Caco-2 (cell line): ENCODE data around the gene LDLRAD1. TPM values are rescaled to one million over a fixed set of nuclear protein-coding genes. Genes with fewer than 3 reads are reported as not detected.
A peak's percentile ranks its signal among the peaks of the same experiment; 100 is the strongest.

Source experiments
- BruUV-seq: library from RNA; stranded (reverse); fragments of 400-500 nt; replicated peaks from 2 replicates; lab custom pipeline; 2021; lab: Mats Ljungman, UMichigan
- CTCF ChIA-PET: fragments of 300-600 bp; sonication (Branson Sonifier 250); formaldehyde crosslinking; loops from one replicate; lab custom pipeline; 2022; ENCODE audit warnings: antibody characterized with exemption; lab: Charles Lee
- POLR2A ChIA-PET: fragments of 300-600 bp; sonication (Branson Sonifier 250); formaldehyde crosslinking; loops from one replicate; lab custom pipeline; 2022; ENCODE audit warnings: antibody characterized with exemption; lab: Charles Lee
- DNase-seq, 2 experiments: peaks; one replicate each; pipeline versions ENCODE4 v3.0.0 to v3.0.0-alpha.2; 2020 to 2022
- H3K27me3 ChIP-seq: replicated peaks from 2 replicates; pipeline ENCODE4 v1.6.0; 2011; ENCODE audit warnings: low read length; ENCODE audit not compliant: control insufficient read depth, insufficient read depth
- H3K36me3 ChIP-seq: 2 replicates; pipeline ENCODE4 v1.5.1; 2011; ENCODE audit warnings: low read length; ENCODE audit not compliant: control insufficient read depth, insufficient read depth
- H3K4me1 ChIP-seq: fragments of 250-450 bp; sonication (Bioruptor Pico); 2 replicates; pipeline ENCODE4 v1.5.1; 2020; ENCODE audit warnings: mild to moderate bottlenecking
- H3K4me3 ChIP-seq: 2 replicates; pipeline ENCODE4 v1.5.1; 2011; ENCODE audit warnings: low read depth, mild to moderate bottlenecking, control low read depth, low read length
- H3K9me3 ChIP-seq: fragments of 250-450 bp; sonication (Bioruptor Pico); 2 replicates; pipeline ENCODE4 v1.5.1; 2020; ENCODE audit warnings: mild to moderate bottlenecking, moderate library complexity
- H3K27ac Mint-ChIP-seq: one replicate; pipeline ENCODE4 v1.8.0; 2022; ENCODE audit warnings: mixed read lengths; ENCODE audit not compliant: unreplicated experiment
- H3K27me3 Mint-ChIP-seq: one replicate; pipeline ENCODE4 v1.8.0; 2022; ENCODE audit warnings: mixed read lengths; ENCODE audit not compliant: insufficient read depth, unreplicated experiment
- H3K36me3 Mint-ChIP-seq: one replicate; pipeline ENCODE4 v1.8.0; 2022; ENCODE audit warnings: mild to moderate bottlenecking, mixed read lengths; ENCODE audit not compliant: insufficient read depth, unreplicated experiment
- H3K4me1 Mint-ChIP-seq: one replicate; pipeline ENCODE4 v1.8.0; 2022; ENCODE audit warnings: low read depth, mixed read lengths; ENCODE audit not compliant: unreplicated experiment
- H3K4me3 Mint-ChIP-seq: one replicate; pipeline ENCODE4 v1.8.0; 2022; ENCODE audit warnings: mild to moderate bottlenecking, moderate library complexity, mixed read lengths; ENCODE audit not compliant: unreplicated experiment
- H3K9me3 Mint-ChIP-seq: one replicate; pipeline ENCODE4 v1.8.0; 2022; ENCODE audit warnings: mixed read lengths; ENCODE audit not compliant: unreplicated experiment
- CTCF ChIP-seq, 2 experiments: fragments of 200-600 bp in 1 of 2; IDR thresholded peaks; 1 replicate in 1 of 2; 2 replicates in 1 of 2; pipeline versions ENCODE4 v1.5.1 to v1.8.0; 2011 to 2022; ENCODE audit warnings: antibody characterized with exemption in 1 of 2, control low read depth in 1 of 2, inconsistent platforms in 1 of 2, low read depth in 1 of 2, low read length in 1 of 2, mild to moderate bottlenecking in 1 of 2, moderate library complexity in 1 of 2; ENCODE audit not compliant: insufficient read depth in 1 of 2, severe bottlenecking in 1 of 2, unreplicated experiment in 1 of 2
- intact Hi-C: fragments of 100-400 bp; cut with micrococcal nuclease; formaldehyde crosslinking; loops from one replicate; pipeline ENCODE4 v1.10.0; 2022; ENCODE audit not compliant: unreplicated experiment
- total RNA-seq: library from RNA; stranded (reverse); gene quantifications from 2 replicates; pipeline ENCODE4 v1.2.3, GENCODE V29; 2022

LDLRAD1 gene
- total RNA-seq, 1 experiment from 2014 or later, result not detected

GRCh38 chr1:54053745-54054437 is 35.9 kb upstream of the LDLRAD1 start:
- peaks cover 6% of the 10 kb centered on the region for H3K36me3 Mint-ChIP-seq
- ChIA-PET CTCF (no interaction called here), POLR2A (no interaction called here)
- H3K9me3 Mint-ChIP-seq, result no peaks in the 10 kb centered on the region
- H3K27me3 ChIP-seq, result no peaks in the 10 kb centered on the region
- H3K27ac Mint-ChIP-seq, result no peak overlapping the region
- DNase-seq, result peak in 1 of 2 experiments; percentile 15
- intact Hi-C loops, result loop anchor here (1.0 to 2.0 kb wide), 2 partner anchors 25 to 216 kb away; partner anchors contain the start of gene NDC1
- no peaks in the 10 kb centered on the region for H3K4me1 ChIP-seq
- no peaks in the 10 kb centered on the region for H3K9me3 ChIP-seq
- no peak overlapping the region for H3K4me3 Mint-ChIP-seq
- TF ChIP-seq CTCF (IDR thresholded peaks at IDR 0.05; ENCODE audit: insufficient read depth in 1 of 2, low read depth in 1 of 2, low read length in 1 of 2, severe bottlenecking in 1 of 2, unreplicated experiment in 1 of 2), result no peak
- H3K27me3 Mint-ChIP-seq, result no peaks in the 10 kb centered on the region
- BruUV-seq, result no TSS peak
- H3K4me3 ChIP-seq, result peak overlapping the region; percentile 56
- H3K4me1 Mint-ChIP-seq, result no peaks in the 10 kb centered on the region
- no peaks in the 10 kb centered on the region for H3K36me3 ChIP-seq

- Mint-ChIP-seq H3K27ac (no peak within 1 kb of the TSS), H3K36me3 (peaks cover 6% of the 10 kb centered on the region), H3K4me3 (no peak within 1 kb of the TSS), H3K4me1 (no peaks in the 10 kb centered on the region), H3K27me3 (no peaks in the 10 kb centered on the region), H3K9me3 (no peaks in the 10 kb centered on the region)
- Histone ChIP-seq H3K27me3 (no peaks in the 10 kb centered on the region), H3K9me3 (no peaks in the 10 kb centered on the region), H3K36me3 (no peaks in the 10 kb centered on the region), H3K4me3 (peak within 1 kb of the TSS; percentile 82), H3K4me1 (no peaks in the 10 kb centered on the region)
- BruUV-seq, result no TSS peak
- intact Hi-C loops, result loop anchor here (1.0 to 2.0 kb wide), 2 partner anchors 24 to 215 kb away; partner anchors contain the start of gene NDC1
- TF ChIP-seq CTCF (IDR thresholded peaks at IDR 0.05; ENCODE audit: insufficient read depth in 1 of 2, low read depth in 1 of 2, low read length in 1 of 2, severe bottlenecking in 1 of 2, unreplicated experiment in 1 of 2), result no peak
- ChIA-PET CTCF (interaction anchor here (0.6 to 1.5 kb wide), 2 partner anchors 29 to 726 kb away, joined by 3 read pairs; no protein-coding TSS in a partner anchor), POLR2A (interaction anchor here (1.7 kb wide), 1 partner anchor 107 kb away, joined by 10 read pairs; the partner anchor contains the start of genes IFT25 and LRRC42)
- peak; percentile 95 to 97 for DNase-seq
Observed at GRCh38 chr1:54052934-54053744, 35.2 kb upstream of the LDLRAD1 start, which contains the start of the genes TCEANC2 and TMEM59. TSS of gene TCEANC2 (plus strand) at chr1:54053608. CDS start at chr1:54054423, 815 bp downstream. TSS of gene TMEM59 (minus strand) at chr1:54053204. CDS start at chr1:54053188, 16 bp downstream.

- Mint-ChIP-seq H3K4me3 (no peak overlapping the region), H3K36me3 (peaks cover 1% of the 10 kb centered on the region), H3K9me3 (no peaks in the 10 kb centered on the region), H3K4me1 (no peaks in the 10 kb centered on the region), H3K27ac (no peak overlapping the region), H3K27me3 (no peaks in the 10 kb centered on the region)
- ChIA-PET CTCF (interaction anchor here (0.6 to 1.5 kb wide), 3 partner anchors 29 to 726 kb away, joined by 3 read pairs; no protein-coding TSS in a partner anchor), POLR2A (interaction anchor here (1.7 kb wide), 1 partner anchor 107 kb away, joined by 10 read pairs; the partner anchor contains the start of genes IFT25 and LRRC42)
- no peak for TF ChIP-seq CTCF (IDR thresholded peaks at IDR 0.05; ENCODE audit: insufficient read depth in 1 of 2, low read depth in 1 of 2, low read length in 1 of 2, severe bottlenecking in 1 of 2, unreplicated experiment in 1 of 2)
- no peaks in the 10 kb centered on the region for H3K36me3 ChIP-seq
- no peaks in the 10 kb centered on the region for H3K4me1 ChIP-seq
- no peaks in the 10 kb centered on the region for H3K9me3 ChIP-seq
- H3K4me3 ChIP-seq, result peak overlapping the region; percentile 82
- no TSS peak for BruUV-seq
- peak; percentile 23 to 43 for DNase-seq
- intact Hi-C loops, result loop anchor here (2.0 kb wide), 1 partner anchor 24 kb away; no protein-coding TSS in a partner anchor
- H3K27me3 ChIP-seq, result no peaks in the 10 kb centered on the region
Observed at GRCh38 chr1:54052431-54052933, 34.5 kb upstream of the LDLRAD1 start.
